GM19467 (cell line): ENCODE results near the gene TMC2.

Experiments used
- ATAC-seq: cut with Tn5 transposase; IDR thresholded peaks from one replicate; pipeline ENCODE4 v1.9.1; 2021; ENCODE audit warnings: mild to moderate bottlenecking, moderate library complexity; ENCODE audit not compliant: unreplicated experiment

TMC2 gene

GRCh38 chr20:2564406-2564805 is 28.0 kb downstream of the TMC2 start:
- ATAC-seq, result no peak

- no peak for ATAC-seq
Measured at GRCh38 chr20:2575682-2576081, 39.3 kb downstream of the TMC2 start.

GRCh38 chr20:2576317-2576727 is 39.9 kb downstream of the TMC2 start:
- no peak for ATAC-seq

- ATAC-seq, result no peak
Measured at GRCh38 chr20:2578475-2579192, 42.3 kb downstream of the TMC2 start.

GRCh38 chr20:2585811-2586210 is 49.4 kb downstream of the TMC2 start:
- no peak for ATAC-seq

- no peak for ATAC-seq
Measured at GRCh38 chr20:2593756-2594155, 57.4 kb downstream of the TMC2 start.

- ATAC-seq, result no peak
Measured at GRCh38 chr20:2595076-2595475, 58.7 kb downstream of the TMC2 start.

GRCh38 chr20:2596673-2597279 is 60.4 kb downstream of the TMC2 start:
- ATAC-seq, result no peak

GRCh38 chr20:2599288-2600006 is 63.1 kb downstream of the TMC2 start:
- no peak for ATAC-seq

GRCh38 chr20:2602046-2602735 is 65.8 kb downstream of the TMC2 start:
- no peak for ATAC-seq

- ATAC-seq, result no peak
Measured at GRCh38 chr20:2602746-2603145, 66.4 kb downstream of the TMC2 start.

GRCh38 chr20:2603816-2604505 is 67.6 kb downstream of the TMC2 start:
- no peak for ATAC-seq

GRCh38 chr20:2604506-2604835 is 68.1 kb downstream of the TMC2 start:
- ATAC-seq, result no peak

- ATAC-seq, result no peak
Measured at GRCh38 chr20:2606507-2607006, 70.2 kb downstream of the TMC2 start.

GRCh38 chr20:2610326-2610725 is 74.0 kb downstream of the TMC2 start:
- no peak for ATAC-seq

- no peak for ATAC-seq
Measured at GRCh38 chr20:2610941-2611720, 74.8 kb downstream of the TMC2 start.

GRCh38 chr20:2612073-2612472 is 75.7 kb downstream of the TMC2 start:
- ATAC-seq, result no peak

GRCh38 chr20:2616634-2617033 is 80.3 kb downstream of the TMC2 start:
- no peak for ATAC-seq

- no peak for ATAC-seq
Measured at GRCh38 chr20:2617099-2617714, 80.8 kb downstream of the TMC2 start.

GRCh38 chr20:2618815-2619214 is 82.4 kb downstream of the TMC2 start:
- no peak for ATAC-seq
